Activated CD8-positive, alpha-beta T cell treated with anti-CD3 and anti-CD28 coated beads for 36 hours (primary cell): ENCODE measurements around the gene CAPN5. TPM values are rescaled to one million over a fixed set of nuclear protein-coding genes. Genes with fewer than 3 reads are reported as not detected.

Experiments used
- ATAC-seq: fragments of 200-7000 bp; cut with Tn5 transposase; one replicate; pipeline ENCODE4 v1.10.0; 2021; ENCODE audit warnings: mild to moderate bottlenecking, moderate library complexity
- CTCF ChIA-PET: fragments of 350-600 bp; sonication (Branson Sonifier 250); formaldehyde crosslinking; loops from one replicate; lab custom pipeline; 2021; ENCODE audit warnings: antibody characterized with exemption; lab: Charles Lee
- POLR2A ChIA-PET: fragments of 350-600 bp; sonication (Branson Sonifier 250); formaldehyde crosslinking; loops from one replicate; lab custom pipeline; 2021; ENCODE audit warnings: antibody characterized with exemption; lab: Charles Lee
- DNase-seq: peaks from one replicate; pipeline ENCODE4 v3.0.0-alpha.2; 2020
- H3K27ac Mint-ChIP-seq: one replicate; pipeline ENCODE4 v1.8.0; 2021; ENCODE audit warnings: mild to moderate bottlenecking, mixed read lengths
- H3K27me3 Mint-ChIP-seq: one replicate; pipeline ENCODE4 v1.8.0; 2021; ENCODE audit warnings: mixed read lengths
- H3K36me3 Mint-ChIP-seq: one replicate; pipeline ENCODE4 v1.8.0; 2021; ENCODE audit warnings: low read depth, mixed read lengths
- H3K4me1 Mint-ChIP-seq: one replicate; pipeline ENCODE4 v1.8.0; 2021; ENCODE audit warnings: low read depth, mixed read lengths
- H3K4me3 Mint-ChIP-seq: one replicate; pipeline ENCODE4 v1.8.0; 2021; ENCODE audit warnings: mild to moderate bottlenecking, moderate library complexity, mixed read lengths
- H3K9me3 Mint-ChIP-seq: one replicate; pipeline ENCODE4 v1.8.0; 2021; ENCODE audit warnings: mixed read lengths
- CTCF ChIP-seq: fragments of 200-600 bp; IDR thresholded peaks from one replicate; pipeline ENCODE4 v1.8.0; 2022; ENCODE audit warnings: antibody characterized with exemption, mild to moderate bottlenecking
- intact Hi-C: fragments of 100-400 bp; cut with micrococcal nuclease; formaldehyde crosslinking; loops from one replicate; pipeline ENCODE4 v1.10.0; 2022
- total RNA-seq, 2 experiments: library from RNA; stranded (reverse); gene quantifications; one replicate each; pipeline ENCODE4 v1.2.3, GENCODE V29; 2021

Gene CAPN5
- total RNA-seq, 2 experiments from 2014 or later: 1.6 to 2.2 TPM

GRCh38 chr11:77124041-77124440 lies 57.3 kb downstream of the CAPN5 start:
- ATAC-seq: no peak

DNA sequence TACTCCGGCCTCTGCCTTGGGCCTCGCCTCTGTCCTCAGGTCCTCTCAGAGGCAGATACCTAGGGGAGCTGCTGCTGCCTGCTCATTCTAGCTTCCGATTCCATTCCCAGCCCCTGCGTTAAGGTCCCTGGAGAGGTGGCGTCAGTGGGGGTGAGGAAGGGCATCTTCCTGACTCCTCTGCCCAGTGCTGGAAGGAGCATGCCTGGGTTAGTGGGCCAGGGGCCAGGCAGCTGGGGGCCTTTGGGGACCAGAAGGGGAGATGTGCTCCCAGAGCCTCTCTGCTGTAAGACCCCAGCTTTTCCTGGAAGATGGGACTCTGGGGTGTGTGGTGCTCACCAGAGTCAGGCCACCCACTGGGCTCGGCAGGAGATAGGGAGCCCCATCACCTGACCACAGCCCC lies 57.7 kb downstream of the CAPN5 start:
- Mint-ChIP-seq H3K4me1 (peaks cover 5% of the 10 kb centered on the region), H3K36me3 (no peaks in the 10 kb centered on the region), H3K27me3 (peaks cover 4% of the 10 kb centered on the region), H3K9me3 (no peaks in the 10 kb centered on the region), H3K27ac (no peak overlapping the region), H3K4me3 (no peak overlapping the region)
- ChIA-PET CTCF (interaction anchor here (4.6 kb wide), 1 partner anchor 63 kb away, joined by 21 read pairs; no protein-coding TSS in a partner anchor), POLR2A (no interaction called here)
- no peak for DNase-seq
- ATAC-seq: no peak
- TF ChIP-seq CTCF: no peak
- intact Hi-C loops: loop anchor here (10.0 kb wide), 1 partner anchor 430 kb away; no protein-coding TSS in a partner anchor

More at GRCh38 chr11:77124041-77124440, 57.3 kb downstream of the CAPN5 start:
- no peak for DNase-seq
- Mint-ChIP-seq H3K4me1 (peaks cover 5% of the 10 kb centered on the region), H3K9me3 (no peaks in the 10 kb centered on the region), H3K27ac (no peak overlapping the region), H3K27me3 (peaks cover 4% of the 10 kb centered on the region), H3K36me3 (no peaks in the 10 kb centered on the region), H3K4me3 (no peak overlapping the region)
- TF ChIP-seq CTCF: no peak
- intact Hi-C loops: loop anchor here (10.0 kb wide), 1 partner anchor 431 kb away; no protein-coding TSS in a partner anchor
- CTCF ChIA-PET: interaction anchor here (4.6 kb wide), 1 partner anchor 64 kb away, joined by 21 read pairs; no protein-coding TSS in a partner anchor
- POLR2A ChIA-PET: no interaction called here

- H3K4me1 Mint-ChIP-seq: peaks cover 5% of the 10 kb centered on the region
- H3K27ac Mint-ChIP-seq: no peak overlapping the region
- TF ChIP-seq CTCF: no peak
- H3K27me3 Mint-ChIP-seq: peaks cover 4% of the 10 kb centered on the region
- intact Hi-C loops: loop anchor here (10.0 kb wide), 1 partner anchor 430 kb away; no protein-coding TSS in a partner anchor
- no peaks in the 10 kb centered on the region for H3K9me3 Mint-ChIP-seq
- no peak overlapping the region for H3K4me3 Mint-ChIP-seq
- POLR2A ChIA-PET: no interaction called here
- no peaks in the 10 kb centered on the region for H3K36me3 Mint-ChIP-seq
- DNase-seq: no peak
- CTCF ChIA-PET: interaction anchor here (4.2 kb wide), 1 partner anchor 62 kb away, joined by 176 read pairs; no protein-coding TSS in a partner anchor
- ATAC-seq: no peak
Observed at GRCh38 chr11:77125191-77125590, 58.4 kb downstream of the CAPN5 start.

DNA sequence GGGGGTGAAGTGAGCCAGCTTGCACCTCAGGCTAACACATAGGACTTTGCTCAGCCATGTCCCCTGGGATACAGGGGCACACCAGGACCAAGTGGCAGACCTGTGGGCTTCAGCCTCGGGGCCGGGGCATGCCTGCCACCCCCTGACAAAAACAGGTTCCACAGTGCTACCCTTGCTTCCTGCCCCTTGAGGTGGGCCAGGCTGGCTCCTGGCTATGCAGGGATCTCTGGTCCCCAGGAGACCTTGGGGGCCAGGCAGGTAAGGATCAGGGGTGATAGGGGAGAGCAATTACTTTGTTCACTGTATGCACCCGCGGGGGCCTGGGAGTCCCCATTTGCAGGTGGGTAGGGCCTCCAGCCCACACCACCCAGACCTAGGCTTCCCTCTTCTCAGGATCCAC lies 58.9 kb downstream of the CAPN5 start:
- no peak for TF ChIP-seq CTCF
- ATAC-seq (no peak), DNase-seq (no peak)
- H3K4me3 Mint-ChIP-seq: no peak overlapping the region
- H3K27me3 Mint-ChIP-seq: peaks cover 4% of the 10 kb centered on the region
- no peaks in the 10 kb centered on the region for H3K9me3 Mint-ChIP-seq
- intact Hi-C loops: loop anchor here (10.0 kb wide), 1 partner anchor 429 kb away; no protein-coding TSS in a partner anchor
- ChIA-PET POLR2A (no interaction called here), CTCF (interaction anchor here (3.3 to 4.2 kb wide), 2 partner anchors 34 to 61 kb away, joined by 20 to 176 read pairs; no protein-coding TSS in a partner anchor)
- H3K27ac Mint-ChIP-seq: no peak overlapping the region
- no peaks in the 10 kb centered on the region for H3K36me3 Mint-ChIP-seq
- H3K4me1 Mint-ChIP-seq: peaks cover 5% of the 10 kb centered on the region

GRCh38 chr11:77126156-77126775 lies 59.5 kb downstream of the CAPN5 start:
- Mint-ChIP-seq H3K4me1 (peaks cover 5% of the 10 kb centered on the region), H3K36me3 (no peaks in the 10 kb centered on the region), H3K27me3 (peaks cover 4% of the 10 kb centered on the region), H3K9me3 (no peaks in the 10 kb centered on the region), H3K4me3 (no peak overlapping the region), H3K27ac (no peak overlapping the region)
- POLR2A ChIA-PET: no interaction called here
- DNase-seq: no peak
- ATAC-seq: no peak
- TF ChIP-seq CTCF: no peak
- intact Hi-C loops: loop anchor here (10.0 kb wide), 1 partner anchor 429 kb away; no protein-coding TSS in a partner anchor
- CTCF ChIA-PET: interaction anchor here (0.7 to 4.2 kb wide), 38 partner anchors 10 to 422 kb away, joined by 3 to 176 read pairs (median 6); no protein-coding TSS in a partner anchor
